SIG-M5 treated with dmso at 0.1 percent for 504 hours (cell line): ENCODE results near the gene MMP27.
A peak's percentile ranks its signal among the peaks of the same experiment; 100 is the strongest.

ENCODE experiments used
- DNase-seq: peaks from one replicate; lab custom pipeline; 2025; ENCODE audit not compliant: unreplicated experiment; lab: John Stamatoyannopoulos, UW

MMP27 gene

DNA sequence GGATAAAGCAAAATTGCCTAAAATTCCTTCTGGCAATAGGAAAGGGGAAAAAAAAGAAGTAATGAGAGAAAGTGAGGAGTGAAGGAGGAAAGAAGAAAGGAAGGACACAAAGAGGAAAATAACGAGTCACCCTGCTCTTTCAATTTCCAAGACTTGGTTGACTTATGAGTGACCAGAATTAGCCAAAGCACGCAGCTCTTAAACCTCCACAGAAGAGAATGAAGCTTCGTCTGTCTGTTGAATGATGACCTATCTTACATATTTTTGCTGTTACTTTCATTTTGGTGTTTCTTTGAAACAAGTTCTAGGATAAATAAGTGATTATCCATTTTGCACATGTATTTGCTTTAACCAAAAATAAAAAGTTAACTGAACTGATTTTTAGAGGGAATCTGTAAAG is 728 bp downstream of the MMP27 start:
- DNase-seq, result no peak

DNA sequence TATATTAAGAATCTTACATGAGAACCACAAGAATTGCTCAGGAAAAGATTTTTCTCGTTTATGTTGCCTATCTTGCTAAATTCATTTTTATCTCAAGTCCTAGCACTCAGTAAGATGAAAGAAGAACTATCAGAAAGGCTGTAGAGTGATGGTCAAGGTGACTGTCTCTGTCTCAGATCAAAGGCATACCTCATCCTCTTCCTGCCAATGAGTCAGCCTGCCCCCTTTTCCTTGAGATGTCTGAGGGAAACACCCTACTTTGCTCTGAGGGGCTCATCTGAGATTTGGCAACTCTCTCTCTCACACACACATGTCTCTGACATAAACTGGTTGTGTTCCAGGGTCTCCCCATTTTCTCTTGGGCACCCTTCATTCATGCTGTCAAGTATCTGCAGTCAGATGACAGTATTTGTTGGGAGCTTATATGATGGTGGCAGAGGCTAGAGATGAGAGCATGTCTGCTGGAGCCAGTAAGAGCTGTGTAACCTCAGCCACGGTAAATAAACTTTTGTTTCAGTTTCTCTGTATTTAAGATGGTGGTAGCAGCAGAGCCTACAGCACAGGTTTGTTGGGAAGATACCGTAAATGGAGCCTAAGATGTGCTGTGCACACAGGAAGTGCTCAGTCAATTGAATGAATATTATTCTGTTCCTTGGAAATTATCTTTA is 1.6 kb downstream of the MMP27 start:
- DNase-seq, result no peak

DNA sequence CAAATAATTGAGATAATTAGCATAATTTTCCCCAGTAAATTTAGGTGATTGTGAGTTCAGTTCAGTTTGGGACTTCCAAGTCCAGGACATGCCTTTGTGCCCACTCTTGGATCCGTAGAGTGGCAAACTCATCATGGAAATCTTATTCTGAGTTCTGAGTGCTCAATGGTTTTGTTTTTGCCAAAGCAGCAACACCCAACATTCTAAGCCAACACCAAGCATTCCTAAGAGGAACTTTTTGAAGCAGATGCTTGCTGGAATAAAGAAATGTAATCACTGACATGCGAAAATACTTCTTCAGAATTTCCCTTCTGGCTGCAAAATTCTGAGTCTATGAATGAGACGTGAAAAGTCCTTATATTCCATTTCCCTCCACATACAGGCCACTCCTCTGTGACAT is 10.4 kb downstream of the MMP27 start:
- DNase-seq, result no peak

DNA sequence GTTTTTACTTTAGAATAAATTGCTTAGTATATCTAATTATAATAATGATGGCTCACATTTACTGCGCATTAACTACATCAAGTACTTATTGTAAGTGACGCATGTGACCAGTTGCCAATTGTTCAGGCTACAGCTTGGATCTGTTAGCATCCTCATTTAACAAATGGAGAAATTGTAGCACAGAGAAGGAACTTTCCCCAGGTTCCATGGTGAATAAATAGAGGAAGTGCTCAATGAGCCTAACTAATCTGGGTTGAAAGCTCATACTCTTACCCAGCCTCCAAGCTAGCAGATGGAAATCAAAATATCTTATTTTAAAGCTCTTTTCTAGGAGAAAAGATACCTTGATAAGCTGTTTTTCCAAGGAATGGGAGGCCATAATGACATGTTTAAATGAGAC is 19.8 kb downstream of the MMP27 start:
- DNase-seq, result peak; percentile 19

DNA sequence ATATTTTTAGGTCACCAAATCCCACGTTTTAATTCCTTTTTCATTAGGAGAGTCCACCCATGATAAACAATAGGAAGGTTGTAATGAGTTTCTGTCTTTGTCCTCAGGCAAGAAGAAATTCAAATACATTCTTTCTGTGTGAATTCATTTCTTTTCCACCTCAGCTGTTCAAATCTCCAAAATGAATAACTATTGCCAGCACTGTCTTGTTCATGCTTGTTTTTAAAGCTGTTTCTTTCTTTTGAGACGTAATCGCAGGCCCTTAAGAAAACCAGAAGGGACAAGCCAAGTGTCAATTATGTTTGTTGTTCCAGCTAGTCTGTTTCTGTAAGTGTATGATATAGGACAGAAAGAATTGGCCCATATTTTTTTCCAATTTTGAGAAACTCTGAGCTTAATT is 20.2 kb downstream of the MMP27 start:
- DNase-seq, result no peak

DNA sequence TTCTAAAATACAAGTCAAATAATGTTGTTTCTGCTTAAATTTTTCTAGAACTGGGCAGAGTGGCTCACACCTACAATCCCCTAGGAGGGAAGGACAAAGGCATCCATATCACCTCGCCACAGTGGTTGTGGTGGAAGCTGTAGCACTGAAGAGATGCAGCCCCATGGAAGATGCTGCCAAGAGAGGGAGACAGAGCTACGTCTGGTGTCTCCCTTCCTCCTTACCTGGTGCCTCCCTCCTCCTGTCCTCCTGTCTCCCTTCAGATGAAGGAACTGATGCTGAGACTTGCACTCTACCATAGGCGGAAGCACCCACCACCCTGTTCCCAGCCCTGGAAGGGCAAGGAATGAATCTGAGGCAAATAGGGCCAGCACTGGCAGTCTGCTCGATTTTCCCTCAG is 22.3 kb downstream of the MMP27 start:
- DNase-seq, result no peak

DNA sequence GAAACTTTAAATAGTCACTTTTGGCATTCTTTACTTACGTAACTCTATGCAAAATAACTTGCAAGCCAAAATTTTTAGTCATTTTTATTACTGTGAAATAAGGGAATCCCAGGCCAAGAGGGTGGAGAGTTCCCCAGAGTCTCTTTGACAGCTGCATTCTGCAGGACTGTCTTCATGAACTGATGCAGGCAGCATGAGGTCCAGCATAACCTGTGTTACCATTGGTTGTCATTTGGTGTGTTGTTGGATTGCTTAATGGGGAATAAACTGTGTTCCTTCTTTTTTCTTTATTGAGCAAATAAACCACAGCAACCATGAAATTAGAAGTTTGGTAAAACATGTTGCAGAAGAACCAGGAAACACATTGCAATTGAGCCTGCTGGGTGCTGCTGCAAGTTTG is 24.6 kb downstream of the MMP27 start:
- DNase-seq, result peak; percentile 44

DNA sequence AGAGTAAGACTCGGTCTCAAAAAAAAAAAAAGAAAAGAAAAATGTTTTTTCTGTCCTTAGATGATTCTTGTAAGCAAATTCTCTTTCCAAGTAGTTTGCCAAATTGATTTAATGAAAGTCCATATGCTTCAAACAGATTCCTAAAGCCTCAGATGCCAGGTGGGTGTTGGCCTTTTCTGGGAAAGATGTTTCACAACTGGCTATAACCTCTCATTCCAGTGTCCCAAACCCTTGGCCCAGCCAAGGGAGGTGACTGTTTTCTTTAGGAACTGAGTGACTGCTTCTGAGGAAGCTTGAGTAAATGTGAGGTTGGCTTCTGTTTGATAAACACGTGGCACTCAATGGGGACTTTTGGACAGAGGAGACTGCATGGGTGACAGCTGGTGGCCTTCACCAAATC is 27.5 kb downstream of the MMP27 start:
- DNase-seq, result no peak

DNA sequence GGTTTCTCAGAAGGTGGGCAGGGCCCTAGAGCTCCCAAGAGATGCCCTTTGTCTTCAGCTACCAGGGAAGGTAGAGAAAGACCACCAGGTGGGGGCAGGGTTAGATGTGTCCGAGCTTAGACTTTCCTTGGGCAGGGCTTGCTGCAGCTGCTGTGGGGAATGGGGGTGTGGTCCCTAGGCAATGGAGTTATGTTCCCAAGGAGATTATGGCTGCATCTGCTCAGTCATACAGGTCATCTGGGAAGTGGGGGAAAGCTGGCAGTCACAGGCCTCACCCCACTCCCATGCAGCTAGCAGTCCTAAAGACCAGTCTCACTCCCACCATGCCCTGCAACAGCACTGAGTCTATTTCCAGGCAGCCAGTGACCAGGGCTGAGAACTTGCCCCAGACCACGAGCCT is 29.5 kb downstream of the MMP27 start:
- DNase-seq, result no peak

DNA sequence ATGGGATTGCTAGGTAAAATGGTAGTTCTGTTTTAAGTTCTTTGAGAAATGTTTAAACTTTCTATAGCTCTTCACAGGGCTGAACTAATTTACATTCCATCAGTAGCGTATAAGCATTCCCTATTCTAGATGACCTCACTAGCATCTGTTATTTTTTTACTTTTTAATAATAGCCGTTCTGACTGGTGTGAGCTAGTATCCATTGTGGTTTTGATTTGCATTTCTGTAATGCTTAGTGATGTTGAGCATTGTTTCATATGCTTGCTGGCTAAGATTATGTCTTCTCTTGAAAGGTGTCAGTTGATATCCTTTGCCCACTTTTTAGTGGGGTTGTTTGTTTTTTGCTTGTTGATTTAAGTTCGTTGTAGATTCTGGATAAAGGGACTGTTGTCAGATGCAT is 35.9 kb downstream of the MMP27 start:
- DNase-seq, result no peak

DNA sequence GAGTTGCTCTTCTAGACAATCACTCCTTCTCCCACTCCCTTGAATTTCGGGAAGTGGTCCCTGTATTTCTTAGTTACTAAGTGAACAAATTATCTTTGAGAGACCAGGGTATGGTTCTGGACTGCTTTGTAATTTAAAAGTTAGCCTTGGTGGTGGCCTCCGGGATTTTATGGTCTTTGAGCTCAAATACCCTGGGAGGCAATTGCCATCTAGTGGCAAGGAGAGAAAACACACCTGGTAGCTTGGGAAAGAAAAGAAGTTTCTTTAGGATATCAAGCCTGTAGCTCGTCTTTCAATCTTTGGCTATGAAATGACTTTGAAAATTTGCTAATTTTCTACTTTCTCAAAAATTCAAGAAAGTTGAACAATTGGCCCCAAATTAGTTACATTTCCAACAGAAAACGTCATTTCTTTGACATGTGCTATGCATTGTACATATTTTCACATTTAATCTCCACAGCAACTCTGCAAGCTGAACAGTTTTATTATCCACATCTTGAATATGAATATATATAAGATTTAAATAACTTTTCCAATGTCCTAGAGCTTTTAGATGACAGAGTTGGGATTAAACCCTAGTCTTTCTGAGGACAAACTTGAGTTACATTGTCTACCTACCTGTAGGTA is 39.1 kb downstream of the MMP27 start:
- peak; percentile 16 for DNase-seq

DNA sequence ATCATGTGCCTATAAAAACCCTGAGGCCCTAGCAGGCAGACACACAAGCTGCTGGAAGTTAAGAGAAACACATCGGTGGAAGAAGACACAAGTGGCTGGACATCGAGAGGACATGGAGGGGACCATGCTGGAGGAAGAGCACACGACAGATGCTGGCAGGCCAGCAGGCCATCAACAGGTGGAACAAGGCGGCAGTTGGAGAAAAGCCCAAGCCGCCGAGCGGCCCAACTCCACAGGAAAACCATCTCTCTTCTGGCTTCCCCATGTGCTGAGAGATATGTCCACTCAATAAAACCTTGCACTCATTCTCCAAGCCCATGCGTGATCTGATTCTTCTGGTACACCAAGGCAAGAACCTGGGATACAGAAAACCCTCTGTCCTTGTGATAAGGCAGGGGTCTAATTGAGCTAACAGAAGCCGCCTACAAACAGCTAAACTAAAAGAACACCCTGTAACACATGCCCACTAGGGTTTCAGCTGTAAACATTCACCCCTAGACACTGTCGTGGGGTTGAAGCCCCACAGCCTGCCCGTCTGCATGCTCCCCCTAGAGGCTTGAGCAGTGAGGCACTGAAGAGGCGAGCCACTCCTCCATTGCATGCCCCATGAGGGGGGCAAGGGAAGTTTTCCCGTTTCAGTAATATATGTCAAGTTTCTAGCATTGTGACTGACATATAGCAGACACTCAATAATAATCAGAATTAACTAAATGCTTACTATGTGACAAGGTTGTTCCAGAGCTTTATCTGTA is 41.4 kb downstream of the MMP27 start:
- DNase-seq, result peak; percentile 20

DNA sequence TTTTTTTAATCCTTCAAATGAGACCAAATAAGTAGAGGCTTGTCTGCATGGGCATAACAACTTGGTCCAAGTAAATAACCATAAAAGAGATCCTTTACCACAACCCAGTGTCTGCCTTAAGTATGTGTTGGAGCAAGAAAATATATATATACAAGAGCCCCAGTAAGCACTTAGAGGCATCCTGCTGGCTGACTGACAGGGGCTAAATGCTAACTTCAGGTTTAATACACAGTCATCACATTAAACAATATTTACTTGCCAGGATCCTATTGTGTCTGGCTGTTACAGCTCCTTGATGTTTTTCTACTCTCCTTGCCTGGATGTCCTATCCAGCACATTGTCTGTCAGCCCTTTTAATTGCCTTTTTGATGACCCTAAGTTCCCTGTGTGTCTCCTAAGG is 43.0 kb downstream of the MMP27 start:
- DNase-seq, result no peak

DNA sequence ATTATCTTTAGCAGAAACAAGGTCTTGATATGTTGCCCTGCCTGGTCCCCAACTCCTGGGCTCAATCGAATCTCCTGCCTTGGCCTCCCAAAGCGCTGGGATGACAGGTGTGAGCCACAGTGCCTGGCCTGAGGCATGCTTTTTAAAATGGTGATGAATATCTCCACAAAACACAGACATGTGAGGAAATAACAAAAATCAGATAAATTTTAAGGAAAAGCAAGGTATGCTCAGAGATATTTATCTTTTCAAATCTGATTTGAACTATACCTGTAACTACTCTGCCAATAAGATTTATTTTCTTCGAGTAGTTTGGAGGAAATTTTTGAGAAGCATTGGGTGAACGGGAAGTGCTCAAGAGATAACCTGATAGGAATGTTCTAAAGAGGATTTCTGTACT is 44.5 kb downstream of the MMP27 start:
- no peak for DNase-seq

DNA sequence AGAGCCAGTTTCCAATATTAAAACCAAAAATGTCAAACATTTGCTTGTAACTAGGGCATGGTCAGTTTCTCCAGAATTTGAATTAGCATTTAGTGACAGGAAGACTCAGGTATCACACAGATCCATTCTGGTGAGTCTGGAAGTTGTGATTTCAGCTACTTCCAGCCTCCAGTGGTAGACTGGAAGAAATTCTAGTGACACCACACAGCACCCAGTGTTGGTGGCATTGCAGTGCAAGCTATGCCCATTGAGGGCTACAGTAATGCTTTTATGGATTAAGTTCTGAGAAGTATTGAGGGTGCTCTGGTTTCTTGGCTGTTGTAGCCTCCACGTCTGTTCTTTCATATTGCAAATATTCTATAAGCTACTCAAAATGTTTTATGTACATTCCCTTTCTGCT is 49.0 kb downstream of the MMP27 start:
- no peak for DNase-seq

DNA sequence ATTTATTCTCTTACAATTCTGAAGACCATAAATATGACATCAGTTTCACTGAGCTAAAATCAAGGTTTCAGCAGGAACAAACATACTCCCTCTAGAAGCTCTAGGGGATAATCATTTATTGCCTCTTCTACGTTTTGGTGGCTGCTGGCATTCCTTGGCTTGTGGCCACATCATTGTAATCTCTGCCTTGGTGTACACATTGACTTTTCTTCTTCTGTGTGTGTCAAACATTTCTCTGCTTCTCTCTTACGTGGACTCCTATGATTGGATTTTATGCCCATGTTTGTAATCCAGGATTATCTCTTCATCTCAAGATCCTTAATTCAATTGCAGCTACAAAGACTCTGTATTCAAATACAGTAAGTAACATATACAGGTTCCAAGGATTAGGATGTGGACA is 50.0 kb downstream of the MMP27 start:
- no peak for DNase-seq

DNA sequence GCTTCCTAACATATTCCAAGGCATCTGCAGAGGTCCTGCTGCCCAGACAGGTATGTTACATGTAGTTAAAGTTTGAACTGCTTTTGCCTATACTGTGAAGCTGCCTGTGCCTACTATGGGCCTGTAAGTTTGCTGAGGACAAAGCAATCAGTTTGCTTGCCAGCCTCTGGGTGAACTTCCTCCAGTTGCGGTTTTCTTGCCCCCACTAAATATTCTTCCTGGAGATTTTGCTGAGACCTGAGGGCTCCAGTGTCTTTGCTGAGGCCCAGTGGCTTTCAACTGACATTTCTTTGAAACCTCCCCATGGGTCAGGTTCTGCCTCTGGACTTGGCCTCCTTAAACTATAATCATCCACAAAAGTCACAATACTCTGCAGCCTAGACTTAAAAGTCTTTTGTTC is 50.8 kb downstream of the MMP27 start:
- DNase-seq, result no peak

DNA sequence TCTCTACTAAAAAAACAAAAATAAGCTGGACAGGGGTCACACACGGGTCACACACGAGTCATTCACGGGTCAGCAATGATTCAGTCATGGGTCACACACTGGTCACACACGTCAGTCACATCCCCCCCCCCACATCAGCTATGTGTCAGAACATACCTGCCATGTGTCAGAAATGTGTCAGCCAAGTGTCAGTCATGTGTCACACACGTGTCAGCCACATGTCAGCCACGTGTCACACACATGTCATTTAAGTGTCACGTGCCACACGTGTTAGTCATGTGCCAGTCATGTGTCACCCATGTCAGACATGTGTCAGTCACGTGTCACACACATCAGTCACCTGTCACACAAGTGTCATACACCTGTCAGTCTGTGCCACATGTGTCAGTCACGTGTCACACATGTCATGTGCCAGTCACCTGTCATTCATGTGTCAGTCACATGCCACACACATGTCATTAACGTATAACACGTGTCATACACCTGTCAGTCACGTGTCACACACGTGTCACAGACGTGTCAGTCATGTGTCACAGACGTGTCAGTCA is 51.8 kb downstream of the MMP27 start:
- no peak for DNase-seq

DNA sequence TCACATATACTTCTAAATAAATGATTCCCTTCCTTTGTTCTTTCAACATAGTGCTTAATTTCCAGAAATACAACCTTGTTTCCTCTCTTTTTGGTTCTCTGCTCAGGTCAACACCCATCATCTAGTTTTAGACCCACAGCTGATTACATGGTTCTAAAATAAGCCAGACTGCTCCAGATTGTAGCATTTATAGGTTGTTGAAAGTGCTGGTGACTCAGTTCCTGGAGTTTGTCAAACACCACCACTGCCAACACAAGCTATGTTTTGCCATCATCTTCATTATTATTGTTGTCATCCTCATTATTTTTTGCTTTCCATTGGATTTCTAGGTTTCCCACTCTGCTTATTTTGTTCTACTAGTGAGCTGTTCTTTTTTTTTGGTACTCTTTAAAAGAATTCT is 58.1 kb downstream of the MMP27 start:
- DNase-seq, result no peak

DNA sequence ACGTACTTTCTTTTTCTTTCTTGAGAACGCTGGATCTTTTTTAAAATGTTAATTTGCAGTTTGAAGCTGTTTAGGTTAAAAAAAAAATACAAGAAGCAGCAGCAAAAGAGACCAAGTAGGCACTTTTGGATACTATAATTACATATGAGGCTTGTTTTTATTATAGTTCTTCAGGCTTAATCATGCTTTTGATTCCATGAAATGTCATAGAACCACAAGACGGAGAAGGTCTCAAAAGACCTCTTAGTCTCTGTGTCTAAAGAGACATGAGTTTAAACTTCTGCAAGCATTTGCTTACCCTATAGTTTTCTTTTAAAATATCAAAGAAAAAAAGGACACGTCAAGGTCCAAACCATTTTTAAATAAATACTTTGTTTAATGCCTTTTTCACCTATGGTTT is 61.6 kb downstream of the MMP27 start:
- no peak for DNase-seq
